Astrocyte of the cerebellum (primary cell): ENCODE results near the gene GRID1.

Experiments
- DNase-seq: peaks from one replicate; pipeline ENCODE4 v3.0.0-alpha.2; 2011; ENCODE audit warnings: low read depth
- H3K4me3 ChIP-seq: 2 replicates; pipeline ENCODE4 v1.5.1; 2011; ENCODE audit warnings: mild to moderate bottlenecking, low read depth, low read length, moderate library complexity
- in situ Hi-C: cut with HindIII; loops from 2 replicates; pipeline ENCODE4 v1.10.0; 2017; ENCODE audit warnings: low sequenced_read_pairs
- TF ChIP-seq, protein P1 (sequence below): IDR thresholded peaks from 2 replicates; pipeline ENCODE4 v1.5.1; 2012; ENCODE audit warnings: low read length, low read depth, moderate library complexity, mild to moderate bottlenecking; ENCODE audit errors: missing control alignments

The GRID1 gene

GRCh38 chr10:85858776-85859515 is 507.6 kb downstream of the GRID1 start:
- in situ Hi-C loops = no loop called here
- TF ChIP-seq, protein P1, sequence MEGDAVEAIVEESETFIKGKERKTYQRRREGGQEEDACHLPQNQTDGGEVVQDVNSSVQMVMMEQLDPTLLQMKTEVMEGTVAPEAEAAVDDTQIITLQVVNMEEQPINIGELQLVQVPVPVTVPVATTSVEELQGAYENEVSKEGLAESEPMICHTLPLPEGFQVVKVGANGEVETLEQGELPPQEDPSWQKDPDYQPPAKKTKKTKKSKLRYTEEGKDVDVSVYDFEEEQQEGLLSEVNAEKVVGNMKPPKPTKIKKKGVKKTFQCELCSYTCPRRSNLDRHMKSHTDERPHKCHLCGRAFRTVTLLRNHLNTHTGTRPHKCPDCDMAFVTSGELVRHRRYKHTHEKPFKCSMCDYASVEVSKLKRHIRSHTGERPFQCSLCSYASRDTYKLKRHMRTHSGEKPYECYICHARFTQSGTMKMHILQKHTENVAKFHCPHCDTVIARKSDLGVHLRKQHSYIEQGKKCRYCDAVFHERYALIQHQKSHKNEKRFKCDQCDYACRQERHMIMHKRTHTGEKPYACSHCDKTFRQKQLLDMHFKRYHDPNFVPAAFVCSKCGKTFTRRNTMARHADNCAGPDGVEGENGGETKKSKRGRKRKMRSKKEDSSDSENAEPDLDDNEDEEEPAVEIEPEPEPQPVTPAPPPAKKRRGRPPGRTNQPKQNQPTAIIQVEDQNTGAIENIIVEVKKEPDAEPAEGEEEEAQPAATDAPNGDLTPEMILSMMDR = no peak
- H3K4me3 ChIP-seq = no peak overlapping the region
- no peak for DNase-seq

DNA sequence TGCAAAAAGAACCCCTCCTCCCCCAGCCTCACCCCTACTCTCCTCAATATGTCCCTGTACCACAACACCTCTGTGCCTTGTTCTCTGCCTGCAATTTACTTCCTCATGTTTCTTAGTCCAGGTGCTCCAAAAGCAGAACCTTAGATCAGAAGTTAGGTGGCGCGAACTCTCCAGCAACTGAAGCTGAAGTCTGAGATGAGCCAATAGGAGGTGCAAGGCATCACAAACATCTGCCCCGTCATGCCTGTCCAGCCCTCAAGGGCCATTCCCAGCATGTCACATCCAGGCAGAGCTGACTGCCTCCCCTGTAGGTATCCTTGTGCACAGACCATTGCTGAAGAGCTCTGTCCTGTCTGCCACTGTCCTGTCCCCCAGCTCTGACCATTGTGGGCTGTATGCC is 508.8 kb downstream of the GRID1 start:
- DNase-seq = no peak
- in situ Hi-C loops = no loop called here
- no peak overlapping the region for H3K4me3 ChIP-seq
- TF ChIP-seq, protein P1 = no peak

- TF ChIP-seq, protein P1 = no peak
- in situ Hi-C loops = no loop called here
- no peak overlapping the region for H3K4me3 ChIP-seq
- no peak for DNase-seq
Measured at GRCh38 chr10:85857305-85857704, 509.3 kb downstream of the GRID1 start.

DNA sequence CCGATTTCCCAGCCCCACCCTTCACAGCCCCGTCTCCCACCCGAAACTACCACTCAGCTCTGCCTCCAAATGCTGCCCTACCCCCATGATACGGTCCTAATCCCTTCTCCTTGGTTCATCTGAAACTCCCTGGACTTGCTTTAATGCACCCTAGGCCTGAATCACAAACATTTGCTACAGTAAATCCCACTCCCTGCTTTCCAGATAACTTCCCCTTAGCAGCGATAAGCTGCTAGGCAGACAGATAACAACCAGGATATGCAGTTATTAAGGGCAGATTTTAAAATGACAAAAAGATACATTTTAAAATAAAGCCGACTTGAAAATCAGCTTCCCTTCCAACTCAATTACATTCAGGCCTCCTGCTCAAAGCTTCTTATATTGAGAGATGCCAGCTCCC is 514.7 kb downstream of the GRID1 start:
- DNase-seq = no peak
- in situ Hi-C loops = no loop called here
- H3K4me3 ChIP-seq = no peak overlapping the region
- TF ChIP-seq, protein P1 = no peak

DNA sequence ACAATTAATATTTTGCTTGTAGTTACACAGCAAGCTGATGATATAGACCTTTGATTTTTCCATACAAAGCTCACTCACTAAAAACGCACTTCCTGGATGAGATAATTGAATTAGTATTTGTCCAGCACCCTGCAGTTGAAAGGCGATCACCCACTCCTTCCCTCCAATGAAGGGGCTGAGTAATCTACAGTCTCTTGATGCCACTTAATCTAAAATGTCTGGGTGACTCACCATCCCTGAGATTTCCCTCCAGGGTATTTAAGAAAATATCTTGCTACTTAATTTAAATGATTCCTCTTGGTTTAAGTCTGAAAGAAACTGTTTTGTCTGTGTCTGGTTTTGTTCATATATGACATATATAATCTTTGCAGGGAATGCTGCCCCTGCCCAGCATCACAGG is 515.3 kb downstream of the GRID1 start:
- no peak for DNase-seq
- in situ Hi-C loops = no loop called here
- TF ChIP-seq, protein P1 = no peak
- no peak overlapping the region for H3K4me3 ChIP-seq

- no peak overlapping the region for H3K4me3 ChIP-seq
- in situ Hi-C loops = no loop called here
- TF ChIP-seq, protein P1 = no peak
- DNase-seq = no peak
Measured at GRCh38 chr10:85850736-85851135, 515.9 kb downstream of the GRID1 start.

GRCh38 chr10:85849315-85849714 is 517.3 kb downstream of the GRID1 start:
- TF ChIP-seq, protein P1 = no peak
- H3K4me3 ChIP-seq = no peak overlapping the region
- in situ Hi-C loops = no loop called here
- no peak for DNase-seq
